ENCODE results near the gene SMS. TPM values are rescaled to one million over a fixed set of nuclear protein-coding genes. Genes with fewer than 3 reads are reported as not detected.

SMS gene
- total RNA-seq, 1 donor from 2014 or later: 187 TPM

DNA sequence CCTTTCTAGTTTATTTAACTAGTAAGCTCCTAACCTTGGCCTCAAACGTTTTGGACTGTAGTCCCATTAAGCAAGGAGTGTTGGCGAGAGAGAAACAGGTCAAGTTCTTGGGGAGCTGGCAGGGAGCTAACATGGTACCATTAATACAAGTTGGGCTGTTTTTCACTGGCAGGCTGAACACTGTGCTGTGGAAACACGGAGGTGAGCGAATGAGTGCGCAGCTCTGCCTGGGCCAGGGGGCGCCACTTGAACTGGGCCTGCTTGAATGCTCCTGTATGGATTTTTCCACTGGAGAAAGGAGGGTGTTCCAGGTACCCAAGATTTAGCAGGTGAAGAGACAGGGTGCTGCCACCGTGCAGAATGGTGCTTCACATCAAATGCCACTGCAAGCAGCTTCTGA is 7.4 kb upstream of the SMS start:
- no peaks in the 10 kb centered on the region for H3K27me3 Mint-ChIP-seq (ENCODE audit: low read depth, unreplicated experiment)
- H3K4me1 ChIP-seq (ENCODE audit: insufficient read depth, low read length): no peaks in the 10 kb centered on the region
- no peak for FAIRE-seq

DNA sequence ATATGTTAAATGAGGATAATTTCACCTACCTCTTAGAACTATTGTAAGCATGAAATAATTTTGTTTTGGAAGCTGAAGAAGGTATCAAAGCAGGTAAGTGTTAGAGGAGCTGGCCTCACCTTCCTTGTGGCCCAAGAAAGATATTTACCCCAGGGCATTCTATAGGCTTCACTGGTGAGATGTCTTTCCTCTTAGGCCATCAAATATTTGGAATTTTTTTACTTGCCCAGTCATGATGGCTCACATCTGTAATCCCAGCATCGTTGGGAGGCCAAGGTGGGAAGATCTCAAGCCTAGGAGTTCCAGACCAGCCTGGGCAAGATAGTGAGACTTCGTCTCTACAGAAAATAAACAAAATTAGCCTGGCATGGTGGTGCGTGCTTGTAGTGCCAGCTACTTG is 6.1 kb upstream of the SMS start:
- Mint-ChIP-seq H3K36me3 (ENCODE audit: low read depth, unreplicated experiment) (no peaks in the 10 kb centered on the region), H3K27ac (ENCODE audit: unreplicated experiment) (no peak overlapping the region), H3K4me1 (ENCODE audit: low read depth, unreplicated experiment) (peaks cover 11% of the 10 kb centered on the region), H3K9me3 (ENCODE audit: unreplicated experiment) (no peaks in the 10 kb centered on the region), H3K27me3 (ENCODE audit: low read depth, unreplicated experiment) (no peaks in the 10 kb centered on the region), H3K4me3 (ENCODE audit: unreplicated experiment) (no peak overlapping the region)
- TF ChIP-seq, protein P1, sequence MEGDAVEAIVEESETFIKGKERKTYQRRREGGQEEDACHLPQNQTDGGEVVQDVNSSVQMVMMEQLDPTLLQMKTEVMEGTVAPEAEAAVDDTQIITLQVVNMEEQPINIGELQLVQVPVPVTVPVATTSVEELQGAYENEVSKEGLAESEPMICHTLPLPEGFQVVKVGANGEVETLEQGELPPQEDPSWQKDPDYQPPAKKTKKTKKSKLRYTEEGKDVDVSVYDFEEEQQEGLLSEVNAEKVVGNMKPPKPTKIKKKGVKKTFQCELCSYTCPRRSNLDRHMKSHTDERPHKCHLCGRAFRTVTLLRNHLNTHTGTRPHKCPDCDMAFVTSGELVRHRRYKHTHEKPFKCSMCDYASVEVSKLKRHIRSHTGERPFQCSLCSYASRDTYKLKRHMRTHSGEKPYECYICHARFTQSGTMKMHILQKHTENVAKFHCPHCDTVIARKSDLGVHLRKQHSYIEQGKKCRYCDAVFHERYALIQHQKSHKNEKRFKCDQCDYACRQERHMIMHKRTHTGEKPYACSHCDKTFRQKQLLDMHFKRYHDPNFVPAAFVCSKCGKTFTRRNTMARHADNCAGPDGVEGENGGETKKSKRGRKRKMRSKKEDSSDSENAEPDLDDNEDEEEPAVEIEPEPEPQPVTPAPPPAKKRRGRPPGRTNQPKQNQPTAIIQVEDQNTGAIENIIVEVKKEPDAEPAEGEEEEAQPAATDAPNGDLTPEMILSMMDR (IDR thresholded peaks at IDR 0.05; ENCODE audit: insufficient read depth, low read depth, low read length): no peak
- no peak for TF ChIP-seq EZH2 (IDR thresholded peaks at IDR 0.05; ENCODE audit: insufficient read depth, low read length)
- Histone ChIP-seq H3K4me3 (ENCODE audit: insufficient read depth, low read depth, low read length) (no peak overlapping the region), H2AFZ (ENCODE audit: low read depth, low read length) (no peak overlapping the region), H3K4me2 (ENCODE audit: low read length) (no peak overlapping the region), H3K79me2 (ENCODE audit: insufficient read depth, low read length) (no peaks in the 10 kb centered on the region), H3K4me1 (ENCODE audit: insufficient read depth, low read length) (no peaks in the 10 kb centered on the region), H3K9ac (ENCODE audit: low read length) (no peak overlapping the region), H3K27ac (ENCODE audit: low read depth, low read length) (no peak overlapping the region), H3K36me3 (ENCODE audit: insufficient read depth, low read length) (no peaks in the 10 kb centered on the region), H3K27me3 (ENCODE audit: insufficient read depth, low read length) (no peaks in the 10 kb centered on the region), H4K20me1 (ENCODE audit: insufficient read depth, low read length) (no peaks in the 10 kb centered on the region), H3K9me3 (ENCODE audit: insufficient read depth, low read depth, low read length) (no peaks in the 10 kb centered on the region)
- no peak for FAIRE-seq
- no peak for DNase-seq (ENCODE audit: low read depth)

More for the DNA sequence above, 7.4 kb upstream of the SMS start:
- Histone ChIP-seq H2AFZ (ENCODE audit: low read depth, low read length) (no peak overlapping the region), H3K9me3 (ENCODE audit: insufficient read depth, low read depth, low read length) (no peaks in the 10 kb centered on the region), H3K27ac (ENCODE audit: low read depth, low read length) (peak overlapping the region; percentile 84), H3K27me3 (ENCODE audit: insufficient read depth, low read length) (no peaks in the 10 kb centered on the region), H3K79me2 (ENCODE audit: insufficient read depth, low read length) (no peaks in the 10 kb centered on the region), H3K4me3 (ENCODE audit: insufficient read depth, low read depth, low read length) (no peak overlapping the region), H3K9ac (ENCODE audit: low read length) (peak overlapping the region; percentile 65), H4K20me1 (ENCODE audit: insufficient read depth, low read length) (no peaks in the 10 kb centered on the region), H3K4me2 (ENCODE audit: low read length) (peak overlapping the region; percentile 61), H3K36me3 (ENCODE audit: insufficient read depth, low read length) (no peaks in the 10 kb centered on the region)
- H3K9me3 Mint-ChIP-seq (ENCODE audit: unreplicated experiment): no peaks in the 10 kb centered on the region
- H3K4me3 Mint-ChIP-seq (ENCODE audit: unreplicated experiment): no peak overlapping the region
- H3K4me1 Mint-ChIP-seq (ENCODE audit: low read depth, unreplicated experiment): peaks cover 18% of the 10 kb centered on the region
- peak overlapping the region; percentile 94 for H3K27ac Mint-ChIP-seq (ENCODE audit: unreplicated experiment)
- TF ChIP-seq, protein P1 (IDR thresholded peaks at IDR 0.05; ENCODE audit: insufficient read depth, low read depth, low read length): no peak
- DNase-seq (ENCODE audit: low read depth): no peak
- H3K36me3 Mint-ChIP-seq (ENCODE audit: low read depth, unreplicated experiment): no peaks in the 10 kb centered on the region

DNA sequence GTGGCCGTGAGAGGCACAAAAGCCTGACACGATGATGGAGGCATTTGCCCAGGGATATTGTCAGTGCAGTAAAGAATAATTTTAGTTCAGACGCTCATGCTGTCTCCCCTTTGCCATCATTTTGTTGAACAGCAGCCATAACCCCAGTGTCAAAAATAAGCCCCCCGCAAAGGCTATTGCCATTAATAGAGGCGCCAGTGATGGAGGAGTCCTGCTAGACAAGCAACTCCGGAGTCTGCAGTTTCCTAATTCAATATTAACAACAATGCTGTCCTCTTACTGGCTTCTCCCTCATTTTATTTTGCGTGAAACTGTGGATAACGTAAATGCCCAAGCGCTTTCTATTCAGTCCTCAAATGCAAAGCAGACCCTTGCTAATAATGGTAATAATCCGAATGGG is 603 bp upstream of the SMS start:
- H2AFZ ChIP-seq (ENCODE audit: low read depth, low read length): peak overlapping the region; percentile 63
- peak overlapping the region; percentile 50 for H3K27ac ChIP-seq (ENCODE audit: low read depth, low read length)
- H4K20me1 ChIP-seq (ENCODE audit: insufficient read depth, low read length): peaks cover 5% of the 10 kb centered on the region
- peak overlapping the region; percentile 63 for H3K4me3 ChIP-seq (ENCODE audit: insufficient read depth, low read depth, low read length)
- Mint-ChIP-seq H3K27me3 (ENCODE audit: low read depth, unreplicated experiment) (no peaks in the 10 kb centered on the region), H3K36me3 (ENCODE audit: low read depth, unreplicated experiment) (no peaks in the 10 kb centered on the region), H3K9me3 (ENCODE audit: unreplicated experiment) (no peaks in the 10 kb centered on the region), H3K4me3 (ENCODE audit: unreplicated experiment) (peak overlapping the region; percentile 78), H3K4me1 (ENCODE audit: low read depth, unreplicated experiment) (peaks cover 9% of the 10 kb centered on the region), H3K27ac (ENCODE audit: unreplicated experiment) (peak overlapping the region; percentile 81)
- H3K27me3 ChIP-seq (ENCODE audit: insufficient read depth, low read length): no peaks in the 10 kb centered on the region
- peak overlapping the region; percentile 82 for H3K9ac ChIP-seq (ENCODE audit: low read length)
- peak; percentile 5 for FAIRE-seq
- H3K4me2 ChIP-seq (ENCODE audit: low read length): peak overlapping the region; percentile 82
- H3K9me3 ChIP-seq (ENCODE audit: insufficient read depth, low read depth, low read length): no peaks in the 10 kb centered on the region
- no peaks in the 10 kb centered on the region for H3K36me3 ChIP-seq (ENCODE audit: insufficient read depth, low read length)
- no peak for DNase-seq (ENCODE audit: low read depth)
- TF ChIP-seq, protein P1 (IDR thresholded peaks at IDR 0.05; ENCODE audit: insufficient read depth, low read depth, low read length): no peak
- H3K79me2 ChIP-seq (ENCODE audit: insufficient read depth, low read length): peaks cover 28% of the 10 kb centered on the region
- peaks cover 22% of the 10 kb centered on the region for H3K4me1 ChIP-seq (ENCODE audit: insufficient read depth, low read length)

All from astrocyte (in vitro differentiated cells and primary cell).